Measurements from ENCODE around the gene APOF. TPM values are rescaled to one million over a fixed set of nuclear protein-coding genes. Genes with fewer than 3 reads are reported as not detected.

Gene APOF
- total RNA-seq, 1 donor from 2014 or later = not detected

DNA sequence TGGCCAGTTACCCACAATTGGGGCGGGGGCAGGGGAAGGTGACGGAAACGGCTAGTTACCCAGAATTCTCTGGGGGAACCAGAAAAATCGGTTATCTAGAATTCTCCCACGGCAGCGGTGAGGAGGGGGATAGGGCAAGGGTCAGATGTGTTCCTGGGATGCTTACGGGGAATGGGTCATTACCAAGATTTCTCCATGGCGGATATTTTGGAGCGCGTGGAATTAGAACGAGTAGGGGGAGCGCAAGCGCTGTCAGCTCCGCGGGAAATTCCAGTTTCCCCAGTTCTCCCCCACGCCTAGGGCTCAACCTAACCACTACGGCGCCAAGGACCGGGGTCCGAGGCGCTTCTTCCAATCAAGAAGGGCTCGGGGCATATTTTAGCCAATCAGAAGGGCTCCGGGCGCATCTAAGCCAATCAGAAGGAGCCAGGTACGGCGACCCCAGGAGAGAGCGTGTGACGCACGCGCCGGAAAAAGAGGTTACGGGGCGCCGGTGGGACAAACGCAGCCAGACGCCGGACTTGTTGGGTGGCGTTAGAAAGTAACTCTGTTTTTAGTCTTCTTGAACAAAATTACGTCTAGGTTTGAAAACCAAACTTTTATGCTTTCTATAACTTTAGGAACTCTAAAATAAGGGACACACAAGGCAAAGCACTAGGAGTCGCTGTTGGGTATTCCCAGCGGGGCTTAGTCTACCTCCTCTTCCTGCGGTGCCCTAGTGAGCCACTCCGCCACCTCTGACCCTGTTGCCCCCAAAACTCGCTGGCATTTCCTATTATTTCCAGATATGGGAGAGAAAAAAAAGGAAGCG, 28.8 kb downstream of the APOF start, which contains the start of gene PAN2:
TSS of gene PAN2 (minus strand) at position 322 of the 811 bp plus-strand sequence. CDS start 906 bp downstream, outside the sequence.
- H3K4me1 Mint-ChIP-seq = peaks cover 20% of the 10 kb centered on the region
- Histone ChIP-seq H3K36me3 (no peaks in the 10 kb centered on the region), H4K20me1 (ENCODE audit: low read depth) (no peaks in the 10 kb centered on the region), H2AFZ (replicated peaks) (peak within 1 kb of the TSS; percentile 81), H3K4me1 (peaks cover 18% of the 10 kb centered on the region), H3F3A (ENCODE audit: low read depth) (peaks cover 35% of the 10 kb centered on the region), H3K4me3 (peak within 1 kb of the TSS; percentile 69), H3K27ac (peak within 1 kb of the TSS; percentile 89), H3K4me2 (peak within 1 kb of the TSS; percentile 99), H3K9ac (peak within 1 kb of the TSS; percentile 82), H3K27me3 (no peaks in the 10 kb centered on the region), H3K9me3 (ENCODE audit: low read depth) (no peaks in the 10 kb centered on the region), H3K79me2 (ENCODE audit: low read depth) (peaks cover 9% of the 10 kb centered on the region)
- peak within 1 kb of the TSS; percentile 94 for H3K4me3 Mint-ChIP-seq
- H3K27me3 Mint-ChIP-seq (ENCODE audit: insufficient read depth, low read depth) = peaks cover 13% of the 10 kb centered on the region
- peaks cover 2% of the 10 kb centered on the region for H3K36me3 Mint-ChIP-seq
- no peak for TF ChIP-seq EZH2 (IDR thresholded peaks at IDR 0.05)
- no peak for TF ChIP-seq EZH2phosphoT487 (IDR thresholded peaks at IDR 0.05)
- TF ChIP-seq, protein P1, sequence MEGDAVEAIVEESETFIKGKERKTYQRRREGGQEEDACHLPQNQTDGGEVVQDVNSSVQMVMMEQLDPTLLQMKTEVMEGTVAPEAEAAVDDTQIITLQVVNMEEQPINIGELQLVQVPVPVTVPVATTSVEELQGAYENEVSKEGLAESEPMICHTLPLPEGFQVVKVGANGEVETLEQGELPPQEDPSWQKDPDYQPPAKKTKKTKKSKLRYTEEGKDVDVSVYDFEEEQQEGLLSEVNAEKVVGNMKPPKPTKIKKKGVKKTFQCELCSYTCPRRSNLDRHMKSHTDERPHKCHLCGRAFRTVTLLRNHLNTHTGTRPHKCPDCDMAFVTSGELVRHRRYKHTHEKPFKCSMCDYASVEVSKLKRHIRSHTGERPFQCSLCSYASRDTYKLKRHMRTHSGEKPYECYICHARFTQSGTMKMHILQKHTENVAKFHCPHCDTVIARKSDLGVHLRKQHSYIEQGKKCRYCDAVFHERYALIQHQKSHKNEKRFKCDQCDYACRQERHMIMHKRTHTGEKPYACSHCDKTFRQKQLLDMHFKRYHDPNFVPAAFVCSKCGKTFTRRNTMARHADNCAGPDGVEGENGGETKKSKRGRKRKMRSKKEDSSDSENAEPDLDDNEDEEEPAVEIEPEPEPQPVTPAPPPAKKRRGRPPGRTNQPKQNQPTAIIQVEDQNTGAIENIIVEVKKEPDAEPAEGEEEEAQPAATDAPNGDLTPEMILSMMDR (IDR thresholded peaks at IDR 0.05) = peak; percentile 76
- peak; percentile 95 for DNase-seq (ENCODE audit: low spot score)
- H3K9me3 Mint-ChIP-seq = no peaks in the 10 kb centered on the region
- peak within 1 kb of the TSS; percentile 94 for H3K27ac Mint-ChIP-seq

DNA sequence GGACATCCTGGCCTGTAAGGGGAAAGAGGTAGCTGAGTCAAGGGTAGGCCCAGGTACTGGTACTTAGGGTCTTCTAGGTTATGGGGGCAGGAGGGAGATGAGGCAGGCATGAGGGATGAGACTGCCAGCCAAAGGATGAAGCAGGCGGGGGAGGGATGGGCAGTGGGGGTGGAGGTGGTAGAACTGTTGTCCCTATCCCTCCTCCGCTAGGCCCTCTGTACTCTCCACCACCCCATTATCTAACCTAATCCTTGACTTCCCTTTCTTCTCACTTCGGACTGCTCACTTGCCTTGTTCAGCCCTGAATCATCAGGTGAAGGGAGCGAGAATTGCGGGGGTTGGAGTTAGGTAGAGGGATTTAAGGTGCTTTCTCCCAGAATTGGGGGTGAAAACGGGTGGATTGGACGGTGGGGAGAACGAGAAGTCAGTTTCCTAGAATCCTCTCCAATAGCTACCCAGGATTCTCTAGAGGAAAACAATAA, 29.4 kb downstream of the APOF start:
- H3K9me3 Mint-ChIP-seq = no peaks in the 10 kb centered on the region

DNA sequence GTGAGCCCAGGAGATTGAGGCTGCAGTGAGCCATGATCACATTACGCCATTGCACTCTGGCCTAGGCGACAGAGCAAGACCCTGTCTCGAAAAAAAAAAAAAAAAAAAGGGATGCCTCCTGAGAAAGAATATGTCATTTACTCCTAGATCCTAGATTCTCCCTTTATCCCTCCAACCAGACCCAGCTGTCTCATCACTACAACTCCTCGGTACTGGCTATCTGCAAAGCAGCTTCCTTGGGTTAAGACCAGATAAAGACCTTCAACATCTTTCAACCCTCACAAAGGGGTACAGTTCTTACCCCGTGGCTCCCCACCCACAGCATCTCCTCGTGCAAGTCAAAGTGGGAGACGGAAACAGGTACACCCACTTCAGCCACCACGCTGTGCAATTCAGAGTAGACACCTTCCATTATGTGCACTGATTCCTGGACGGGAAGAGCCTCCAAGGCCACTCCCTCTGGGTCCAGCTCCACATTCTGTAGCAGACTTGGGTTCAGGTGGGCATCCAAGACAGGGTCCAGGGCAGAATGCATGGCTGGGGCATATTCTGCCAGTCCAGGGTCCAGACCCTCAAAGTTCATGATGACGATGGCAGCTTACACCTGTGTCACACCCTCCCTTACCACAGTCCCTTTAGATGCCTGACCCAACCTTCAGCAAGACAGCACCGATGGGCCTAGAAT, 30.0 kb downstream of the APOF start:
- no peak for TF ChIP-seq EZH2phosphoT487 (IDR thresholded peaks at IDR 0.05)
- no peak for TF ChIP-seq EZH2 (IDR thresholded peaks at IDR 0.05)
- TF ChIP-seq, protein P1 (IDR thresholded peaks at IDR 0.05) = no peak
- Histone ChIP-seq H3K4me2 (peak overlapping the region; percentile 99), H3K9ac (no peak overlapping the region), H2AFZ (replicated peaks) (no peak overlapping the region), H3K27me3 (no peaks in the 10 kb centered on the region), H3K36me3 (no peaks in the 10 kb centered on the region), H4K20me1 (ENCODE audit: low read depth) (no peaks in the 10 kb centered on the region), H3K79me2 (ENCODE audit: low read depth) (peaks cover 9% of the 10 kb centered on the region), H3K4me1 (peaks cover 7% of the 10 kb centered on the region), H3K27ac (peak overlapping the region; percentile 89), H3K9me3 (ENCODE audit: low read depth) (no peaks in the 10 kb centered on the region), H3F3A (ENCODE audit: low read depth) (peaks cover 24% of the 10 kb centered on the region), H3K4me3 (peak overlapping the region; percentile 69)
- Mint-ChIP-seq H3K27ac (peak overlapping the region; percentile 94), H3K36me3 (peaks cover 3% of the 10 kb centered on the region), H3K4me3 (peak overlapping the region; percentile 94), H3K9me3 (no peaks in the 10 kb centered on the region), H3K4me1 (peaks cover 12% of the 10 kb centered on the region), H3K27me3 (ENCODE audit: insufficient read depth, low read depth) (peaks cover 13% of the 10 kb centered on the region)
- DNase-seq (ENCODE audit: low spot score) = no peak

More for the DNA sequence above, 29.4 kb downstream of the APOF start:
- Histone ChIP-seq H3K4me2 (peak overlapping the region; percentile 99), H3K4me3 (peak overlapping the region; percentile 69), H3K27me3 (no peaks in the 10 kb centered on the region), H3K9ac (peak overlapping the region; percentile 40), H2AFZ (replicated peaks) (peak overlapping the region; percentile 81), H4K20me1 (ENCODE audit: low read depth) (no peaks in the 10 kb centered on the region), H3K9me3 (ENCODE audit: low read depth) (no peaks in the 10 kb centered on the region), H3K36me3 (no peaks in the 10 kb centered on the region), H3K27ac (peak overlapping the region; percentile 89), H3K4me1 (peaks cover 11% of the 10 kb centered on the region), H3F3A (ENCODE audit: low read depth) (peaks cover 30% of the 10 kb centered on the region), H3K79me2 (ENCODE audit: low read depth) (peaks cover 9% of the 10 kb centered on the region)
- no peak for DNase-seq (ENCODE audit: low spot score)
- Mint-ChIP-seq H3K27ac (peak overlapping the region; percentile 94), H3K4me3 (peak overlapping the region; percentile 94), H3K27me3 (ENCODE audit: insufficient read depth, low read depth) (peaks cover 13% of the 10 kb centered on the region), H3K4me1 (peaks cover 15% of the 10 kb centered on the region), H3K36me3 (peaks cover 3% of the 10 kb centered on the region)
- TF ChIP-seq, protein P1 (IDR thresholded peaks at IDR 0.05) = no peak
- no peak for TF ChIP-seq EZH2phosphoT487 (IDR thresholded peaks at IDR 0.05)
- TF ChIP-seq EZH2 (IDR thresholded peaks at IDR 0.05) = no peak
